Measurements from ENCODE around the gene DDX25. TPM values are rescaled to one million over a fixed set of nuclear protein-coding genes. Genes with fewer than 3 reads are reported as not detected.

The DDX25 gene
- total and polyA plus RNA-seq, 2 of the 4 experiments (the other 2 are of a cell fraction), result under 0.01 TPM; not detected in 1

DNA sequence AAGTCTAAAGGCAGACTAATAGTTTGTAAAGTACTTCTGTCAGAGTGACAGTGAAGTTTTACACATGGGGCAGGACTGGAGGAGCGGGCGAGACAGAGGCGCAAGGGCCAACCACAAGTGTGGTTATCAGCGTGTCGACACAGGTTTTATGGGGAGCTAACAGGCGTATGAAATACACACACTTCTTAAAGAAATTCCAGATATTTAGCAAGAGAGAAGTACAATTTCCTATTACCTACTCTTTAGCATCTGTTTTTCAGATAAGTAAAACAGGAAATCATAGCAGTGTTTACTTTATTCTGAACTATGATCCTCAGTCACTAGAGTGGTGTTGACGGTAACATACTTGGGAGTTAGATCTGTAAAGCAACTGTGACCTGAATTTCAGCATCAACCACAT is 64.0 kb downstream of the DDX25 start:
- Histone ChIP-seq H3K18ac (ENCODE audit: low read depth, low read length) (no peak overlapping the region), H3K56ac (ENCODE audit: extremely low read depth, insufficient read depth, low read length) (no peak overlapping the region), H2BK20ac (ENCODE audit: low read depth, low read length) (no peak overlapping the region), H3K4me2 (ENCODE audit: low read depth, low read length) (no peak overlapping the region), H3K23ac (ENCODE audit: low read depth, low read length) (no peak overlapping the region), H4K20me1 (ENCODE audit: insufficient read depth, low read length) (no peaks in the 10 kb centered on the region), H4K8ac (ENCODE audit: low read depth in 2 of 2, low read length in 2 of 2) (no peak overlapping the region), H4K5ac (ENCODE audit: low read depth, low read length) (no peak overlapping the region), H3K4me3 (ENCODE audit: insufficient read depth, low read depth, low read length) (no peak overlapping the region), H2AFZ (replicated peaks; ENCODE audit: low read length, poor library complexity) (no peak overlapping the region), H3K4me1 (ENCODE audit: control insufficient read depth, insufficient read depth, low read length) (no peaks in the 10 kb centered on the region; the same call in 1 of the 2 replicates), H3K9me1 (ENCODE audit: insufficient read depth, low read length) (no peaks in the 10 kb centered on the region), H3K14ac (replicated peaks; ENCODE audit: low read depth, low read length) (no peak overlapping the region), H3K79me1 (ENCODE audit: low read depth in 1 of 2, low read length in 2 of 2) (no peaks in the 10 kb centered on the region), H2AK5ac (ENCODE audit: low read depth, low read length) (no peak overlapping the region), H3K27ac (ENCODE audit: insufficient read depth, low read length) (no peak overlapping the region), H2BK5ac (ENCODE audit: low read depth, low read length, poor library complexity, severe bottlenecking) (no peak overlapping the region), H4K91ac (ENCODE audit: insufficient read depth, low read depth, low read length) (no peak overlapping the region), H3K27me3 (ENCODE audit: control insufficient read depth, insufficient read depth, low read length) (peaks cover 5% of the 10 kb centered on the region), H3K36me3 (ENCODE audit: control insufficient read depth, insufficient read depth, low read length) (no peaks in the 10 kb centered on the region), H3K9ac (ENCODE audit: low read depth, low read length) (no peak overlapping the region), H3K4ac (ENCODE audit: low read depth, low read length) (no peak overlapping the region), H2BK120ac (ENCODE audit: low read depth, low read length) (no peak overlapping the region), H3K9me3 (ENCODE audit: control insufficient read depth, insufficient read depth, low read length) (no peaks in the 10 kb centered on the region), H2AK9ac (replicated peaks; ENCODE audit: low read depth, low read length, poor library complexity) (no peak overlapping the region), H2BK15ac (ENCODE audit: low read depth, low read length) (no peak overlapping the region)
- intact Hi-C loops (cut with micrococcal nuclease) (no loop called here), in situ Hi-C loops (cut with MboI; ENCODE audit: low sequenced_read_pairs) (no loop called here), dilution Hi-C loops (cut with HindIII; ENCODE audit: low sequenced_read_pairs, unreplicated experiment) (no loop called here)
- no TSS peak for BruUV-seq (replicated peaks)
- ChIA-PET CTCF (no interaction called here), POLR2A (ENCODE audit: unreplicated experiment) (no interaction called here)
- no CpG with 5 or more reads among the region's 7 CpGs for WGBS, 2 experiments (ENCODE audit: extremely low coverage in 2 of 2, insufficient read length in 1 of 2)
- no peak for DNase-seq
- ATAC-seq (ENCODE audit: low read depth), result no peak
- TF ChIP-seq RCOR1 (IDR thresholded peaks at IDR 0.05; ENCODE audit: insufficient replicate concordance, low read length) (no peak), NFE2L2 (IDR thresholded peaks at IDR 0.05; ENCODE audit: low read depth, low read length) (no peak), POLR2A (IDR thresholded peaks at IDR 0.05; ENCODE audit: low read depth, low read length) (no peak)
- TF ChIP-seq, protein P1, sequence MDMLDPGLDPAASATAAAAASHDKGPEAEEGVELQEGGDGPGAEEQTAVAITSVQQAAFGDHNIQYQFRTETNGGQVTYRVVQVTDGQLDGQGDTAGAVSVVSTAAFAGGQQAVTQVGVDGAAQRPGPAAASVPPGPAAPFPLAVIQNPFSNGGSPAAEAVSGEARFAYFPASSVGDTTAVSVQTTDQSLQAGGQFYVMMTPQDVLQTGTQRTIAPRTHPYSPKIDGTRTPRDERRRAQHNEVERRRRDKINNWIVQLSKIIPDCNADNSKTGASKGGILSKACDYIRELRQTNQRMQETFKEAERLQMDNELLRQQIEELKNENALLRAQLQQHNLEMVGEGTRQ (IDR thresholded peaks at IDR 0.05; ENCODE audit: low read depth, low read length), result no peak

Data from IMR-90 (cell line).